DMS114 treated with DMSO at 0.1 percent for 48 hours (cell line): Measurements from ENCODE around the gene NTM.

Experiments used
- DNase-seq: peaks from one replicate; lab custom pipeline; 2025; ENCODE audit not compliant: unreplicated experiment; lab: John Stamatoyannopoulos, UW

NTM gene

GRCh38 chr11:131932584-131933325, 562.3 kb downstream of the NTM start:
- no peak for DNase-seq

- no peak for DNase-seq
Measured at GRCh38 chr11:131934006-131934405, 563.6 kb downstream of the NTM start.

GRCh38 chr11:131938351-131938751, 567.9 kb downstream of the NTM start:
- DNase-seq, result no peak

- DNase-seq, result no peak
Measured at GRCh38 chr11:131940126-131940525, 569.7 kb downstream of the NTM start.

- no peak for DNase-seq
Measured at GRCh38 chr11:131942878-131943277, 572.5 kb downstream of the NTM start.

GRCh38 chr11:131943295-131943694, 572.9 kb downstream of the NTM start:
- DNase-seq, result no peak

GRCh38 chr11:131944736-131945135, 574.3 kb downstream of the NTM start:
- no peak for DNase-seq

- DNase-seq, result no peak
Measured at GRCh38 chr11:131945706-131946105, 575.3 kb downstream of the NTM start.

- no peak for DNase-seq
Measured at GRCh38 chr11:131947511-131947910, 577.1 kb downstream of the NTM start.

GRCh38 chr11:131951121-131951520, 580.7 kb downstream of the NTM start:
- no peak for DNase-seq

GRCh38 chr11:131954146-131954545, 583.7 kb downstream of the NTM start:
- DNase-seq, result no peak

- no peak for DNase-seq
Measured at GRCh38 chr11:131955904-131956303, 585.5 kb downstream of the NTM start.

- DNase-seq, result no peak
Measured at GRCh38 chr11:131957201-131957600, 586.8 kb downstream of the NTM start.

GRCh38 chr11:131957875-131958274, 587.5 kb downstream of the NTM start:
- DNase-seq, result no peak

GRCh38 chr11:131962818-131963217, 592.4 kb downstream of the NTM start:
- no peak for DNase-seq

- DNase-seq, result no peak
Measured at GRCh38 chr11:131964698-131965483, 594.5 kb downstream of the NTM start.

GRCh38 chr11:131965504-131965903, 595.1 kb downstream of the NTM start:
- no peak for DNase-seq

GRCh38 chr11:131966667-131967066, 596.3 kb downstream of the NTM start:
- no peak for DNase-seq

GRCh38 chr11:131969261-131969660, 598.8 kb downstream of the NTM start:
- DNase-seq, result no peak

GRCh38 chr11:131973061-131973460, 602.6 kb downstream of the NTM start:
- DNase-seq, result no peak

- no peak for DNase-seq
Measured at GRCh38 chr11:131975619-131976018, 605.2 kb downstream of the NTM start.

GRCh38 chr11:131976021-131976420, 605.6 kb downstream of the NTM start:
- DNase-seq, result no peak
